Stimulated activated CD4-positive, alpha-beta T cell treated with anti-CD3 and anti-CD28 coated beads, Interleukin-4, amount 100 ng/mL, for 24 hours (primary cell): ENCODE data around the gene REP15.
"Not testable (repeated sequence)": the region's sequence is repeated elsewhere in the genome, so short reads cannot be mapped to it uniquely, and the experiment has no call there.

ENCODE experiments used
- DNase-seq: peaks from one replicate; pipeline ENCODE4 v3.0.0-alpha.2; 2020

Gene REP15, protein sequence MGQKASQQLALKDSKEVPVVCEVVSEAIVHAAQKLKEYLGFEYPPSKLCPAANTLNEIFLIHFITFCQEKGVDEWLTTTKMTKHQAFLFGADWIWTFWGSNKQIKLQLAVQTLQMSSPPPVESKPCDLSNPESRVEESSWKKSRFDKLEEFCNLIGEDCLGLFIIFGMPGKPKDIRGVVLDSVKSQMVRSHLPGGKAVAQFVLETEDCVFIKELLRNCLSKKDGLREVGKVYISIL

DNA sequence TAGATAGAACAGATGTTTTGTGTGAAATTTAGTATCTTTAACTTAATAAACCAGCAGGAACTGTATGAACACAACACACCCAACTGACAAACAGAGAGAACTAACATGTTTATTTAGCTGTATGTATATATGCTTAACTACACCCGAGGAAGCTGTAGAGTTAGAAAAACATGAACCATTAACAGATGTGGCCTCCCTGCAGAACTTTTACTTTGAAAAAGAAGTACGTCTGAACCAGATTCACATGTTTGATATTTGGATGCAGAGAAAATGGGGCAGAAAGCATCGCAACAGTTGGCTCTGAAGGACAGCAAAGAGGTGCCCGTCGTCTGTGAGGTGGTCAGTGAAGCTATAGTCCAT lies at the start of gene REP15:
Gene REP15 (plus strand): TSS at position 155 of the 360 bp plus-strand sequence. CDS start 116 bp downstream, at position 271.
- DNase-seq: no peak

DNA sequence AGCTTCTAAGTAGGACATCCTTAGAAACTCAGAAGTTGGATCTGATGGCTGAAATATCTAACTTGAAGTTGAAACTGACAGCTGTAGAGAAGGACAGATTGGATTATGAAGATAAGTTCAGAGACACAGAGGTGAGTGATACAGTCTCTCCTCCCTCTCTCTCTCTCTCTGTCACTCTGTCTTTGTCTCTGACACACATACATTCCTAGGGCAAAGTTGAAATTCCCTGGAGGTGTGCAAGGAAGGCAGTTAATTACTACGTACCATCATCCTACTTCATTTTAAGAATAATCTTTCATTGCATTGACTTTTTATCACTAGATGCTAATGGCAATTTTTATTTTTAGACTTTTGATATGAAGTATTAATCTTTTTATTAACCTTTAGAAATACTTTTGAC lies 46.2 kb upstream of the REP15 start:
- no peak for DNase-seq

DNA sequence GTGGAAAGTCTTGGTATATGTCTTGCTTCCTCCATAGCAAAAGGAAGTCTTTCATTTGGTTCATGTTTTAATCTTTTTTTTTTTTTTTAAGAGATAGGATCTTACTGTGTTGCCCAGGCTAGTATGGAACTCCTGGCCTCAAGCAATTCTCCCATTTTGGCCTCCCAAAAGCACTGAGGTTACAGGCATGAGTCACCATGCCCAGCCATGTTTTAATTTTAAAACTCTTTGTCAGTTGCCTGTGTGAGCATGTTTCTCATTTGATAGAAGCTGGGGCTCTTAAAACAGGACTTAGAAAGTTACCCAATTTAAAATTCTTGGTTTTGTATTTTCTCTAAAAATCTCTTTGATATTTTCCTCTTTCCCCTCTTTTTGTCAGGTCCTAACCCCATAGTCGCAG lies 45.0 kb upstream of the REP15 start:
- no peak for DNase-seq

DNA sequence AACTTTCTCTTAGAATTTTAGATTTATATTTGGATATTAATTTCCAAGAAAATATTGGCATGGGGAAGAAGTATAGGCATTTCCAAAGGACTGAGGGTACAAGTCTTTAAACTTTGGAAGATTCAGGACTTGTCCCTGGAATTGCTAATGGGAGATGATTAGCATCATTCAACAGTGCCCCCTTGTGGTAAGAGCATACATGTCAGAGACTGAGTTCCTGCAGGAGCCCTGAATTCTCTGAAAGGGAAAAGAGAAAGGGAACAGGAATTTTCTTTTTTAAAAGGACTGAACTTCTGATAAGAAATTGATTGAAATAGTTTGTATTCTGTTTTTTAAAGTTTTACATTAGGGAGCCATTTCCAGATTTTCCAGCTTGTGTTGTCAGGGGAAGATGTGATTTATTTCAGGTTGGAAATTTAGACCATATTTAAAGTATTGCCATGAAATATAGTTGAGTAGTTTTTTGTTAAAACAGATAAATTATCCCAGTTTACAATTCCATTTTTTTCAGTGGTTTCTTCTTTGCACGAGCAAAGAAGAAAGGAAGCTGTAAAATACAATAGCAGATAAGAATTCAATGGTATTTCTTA lies 44.0 kb upstream of the REP15 start:
- DNase-seq: peak; percentile 57

DNA sequence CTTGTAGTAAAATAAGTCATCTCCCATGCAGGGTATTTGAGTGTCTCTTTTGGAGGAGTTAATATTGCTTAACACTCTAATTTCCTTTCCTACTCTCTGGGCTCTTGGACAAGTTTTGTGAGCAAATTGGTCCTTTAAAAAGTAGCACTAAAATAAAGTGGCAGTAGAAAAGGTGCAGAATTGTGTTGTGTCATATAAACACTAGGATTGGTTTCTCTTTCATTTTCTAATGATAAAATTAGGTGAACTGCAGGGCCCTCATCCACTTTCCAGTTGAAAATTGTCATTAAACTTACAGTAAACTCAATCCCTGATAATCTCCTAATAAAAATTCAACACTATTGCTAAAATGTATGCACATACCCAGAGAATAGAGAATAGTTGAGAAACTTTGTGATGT lies 42.6 kb upstream of the REP15 start:
- no peak for DNase-seq

DNA sequence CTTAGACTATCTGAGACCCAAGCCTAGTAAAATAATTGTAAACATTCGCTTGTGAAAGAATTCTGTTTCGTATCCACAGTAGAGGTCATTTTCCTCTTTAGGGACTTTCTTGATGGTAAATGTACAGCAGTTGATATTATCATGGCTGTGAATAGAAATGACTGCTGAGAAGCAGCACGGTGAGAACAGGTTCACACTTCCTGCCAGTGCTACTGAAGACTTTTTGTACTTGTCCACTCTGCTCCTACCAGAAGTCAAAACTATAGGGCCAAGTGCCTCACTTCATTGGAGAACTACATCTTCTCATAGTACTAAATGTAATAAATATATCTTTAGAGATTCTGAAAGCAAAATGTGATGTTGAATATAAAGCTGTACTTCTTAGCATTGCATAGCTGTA lies 40.8 kb upstream of the REP15 start:
- DNase-seq: not testable (repeated sequence)

DNA sequence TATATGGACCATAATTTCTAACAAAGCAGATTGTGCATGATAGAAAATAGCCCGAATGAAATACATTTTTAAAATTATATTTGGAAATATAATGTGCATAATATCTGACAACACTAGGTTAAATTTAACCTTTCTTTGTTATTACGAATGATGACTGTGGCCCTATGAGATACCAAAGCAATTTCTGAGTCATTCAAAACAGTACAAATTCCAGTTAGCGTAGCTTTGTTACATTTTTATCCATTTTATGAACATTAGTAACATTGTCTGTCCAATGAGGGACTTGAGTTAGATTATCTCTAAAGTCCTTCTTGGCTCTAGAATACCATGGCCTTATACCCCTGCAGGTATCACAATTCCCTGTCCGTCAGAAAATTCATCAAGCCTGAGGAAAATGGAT lies 39.0 kb upstream of the REP15 start:
- DNase-seq: no peak

DNA sequence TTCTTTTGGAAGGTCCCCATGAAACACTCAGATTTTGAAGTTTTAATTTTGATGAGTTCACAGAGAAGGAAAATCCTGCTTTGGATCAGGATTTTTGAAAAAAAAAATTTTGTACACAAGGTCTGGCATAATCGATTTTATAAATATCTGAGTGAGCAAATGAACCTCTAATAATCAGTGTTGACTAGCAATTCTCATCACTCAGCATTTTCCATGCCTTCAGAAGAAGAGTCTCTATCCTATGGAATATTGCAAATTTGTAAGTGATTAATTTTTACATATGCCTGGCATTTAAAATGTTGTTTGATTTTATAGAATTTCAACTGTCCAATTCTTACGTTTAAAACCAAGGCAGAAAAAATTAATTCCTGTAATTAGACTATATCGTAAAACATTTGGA lies 30.5 kb upstream of the REP15 start:
- no peak for DNase-seq

DNA sequence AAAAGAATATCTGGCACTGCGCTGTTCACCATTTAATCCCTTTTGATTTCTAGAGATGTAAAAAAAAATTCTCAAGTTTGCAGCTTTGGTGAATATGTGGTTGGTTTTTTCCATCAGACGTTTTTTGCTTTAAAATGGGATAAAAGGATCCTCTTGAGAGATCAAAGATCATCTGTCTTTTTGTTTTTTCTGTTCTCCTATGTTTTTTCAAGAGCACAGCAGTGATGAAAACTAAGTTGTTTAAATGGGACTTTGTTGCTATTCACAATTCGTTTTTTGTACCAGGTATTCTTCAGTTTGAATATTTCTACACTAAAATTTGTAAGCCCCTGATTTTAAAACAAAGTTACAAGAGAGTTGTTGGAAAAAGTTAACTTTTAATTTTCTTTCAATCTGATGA lies 29.7 kb upstream of the REP15 start:
- DNase-seq: no peak

DNA sequence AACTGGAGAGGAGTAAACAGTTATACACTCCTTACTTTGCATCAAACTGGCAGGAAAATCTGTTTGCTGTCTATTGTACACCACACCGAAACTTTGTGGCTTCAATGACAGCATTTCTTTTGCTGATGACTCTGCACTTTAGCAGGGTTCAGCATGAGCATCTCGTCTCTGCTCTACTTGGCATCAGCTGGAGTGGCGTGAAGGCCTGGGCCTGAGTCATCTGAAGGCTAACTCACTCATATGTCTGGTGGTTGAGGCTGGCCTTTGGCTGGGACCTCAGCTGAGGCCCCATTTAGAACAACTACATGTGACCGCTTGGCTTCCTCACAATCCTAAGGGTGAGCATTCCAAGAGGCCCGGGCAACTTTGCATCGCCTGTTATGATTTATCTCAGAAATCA lies 28.7 kb upstream of the REP15 start:
- no peak for DNase-seq

DNA sequence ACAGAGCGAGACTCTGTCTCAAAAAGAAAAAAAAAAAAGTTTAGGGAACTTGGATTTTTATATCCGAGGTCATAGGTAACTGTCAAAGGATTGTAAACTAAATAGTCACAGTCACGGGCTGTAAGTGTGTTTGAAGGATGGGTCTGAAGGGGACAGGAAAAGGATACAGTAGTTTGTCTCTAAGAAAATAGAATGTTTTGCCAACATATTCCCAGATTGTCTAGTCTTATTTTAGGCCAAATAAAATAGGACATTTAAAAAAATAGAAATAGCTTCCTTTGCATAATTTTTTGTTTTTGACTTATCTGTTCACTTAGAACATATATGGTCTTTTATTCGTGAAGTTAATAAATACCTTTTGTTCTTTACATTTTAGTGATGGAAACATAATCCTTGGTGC lies 24.2 kb upstream of the REP15 start:
- no peak for DNase-seq

DNA sequence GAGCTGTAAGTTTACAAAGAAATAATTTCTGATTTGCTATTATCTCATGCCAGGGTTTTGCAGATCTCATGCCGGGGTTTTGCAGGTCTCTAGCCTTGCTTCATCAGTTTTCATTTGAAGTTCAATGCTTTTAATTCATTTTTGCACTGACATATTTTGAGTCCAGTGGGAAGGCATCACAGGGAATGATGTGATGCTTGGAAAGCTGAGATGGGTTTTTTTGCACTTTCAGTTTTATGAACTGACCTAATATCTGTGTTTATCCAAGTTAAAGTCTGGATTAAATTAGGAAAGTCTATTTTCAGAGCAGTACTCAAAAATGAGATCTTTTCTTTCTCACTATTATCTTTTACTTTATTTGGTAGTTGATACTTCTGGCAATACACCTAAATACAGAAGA lies 23.6 kb upstream of the REP15 start:
- DNase-seq: no peak

DNA sequence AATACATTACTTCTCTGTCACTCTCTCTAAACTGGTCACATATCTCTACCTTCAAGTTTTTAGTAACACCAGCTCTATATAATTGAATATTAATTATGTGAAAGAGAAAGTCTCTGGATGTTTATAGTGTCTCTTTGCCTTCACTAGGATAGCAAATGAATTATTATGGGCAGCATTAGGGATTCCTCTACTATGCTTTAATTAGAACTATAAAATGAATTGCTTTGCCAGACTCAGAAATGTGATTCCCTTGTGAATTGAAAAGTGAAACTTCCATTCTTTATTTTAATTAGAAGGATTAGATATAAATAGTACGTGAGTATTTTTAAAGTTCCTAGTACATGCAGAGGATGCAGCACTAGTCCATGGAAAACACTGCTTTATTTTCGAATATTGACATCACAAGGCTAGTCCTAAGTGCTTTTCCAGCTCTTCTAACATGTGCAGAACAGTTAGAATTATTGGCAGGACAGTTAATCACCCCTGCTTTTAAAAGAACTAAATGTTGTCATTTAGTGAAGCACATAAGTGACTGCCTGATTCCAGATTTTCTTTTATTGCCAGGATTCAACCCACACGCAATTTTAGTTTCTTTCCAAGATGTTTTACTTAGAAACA lies 23.0 kb upstream of the REP15 start:
- no peak for DNase-seq

DNA sequence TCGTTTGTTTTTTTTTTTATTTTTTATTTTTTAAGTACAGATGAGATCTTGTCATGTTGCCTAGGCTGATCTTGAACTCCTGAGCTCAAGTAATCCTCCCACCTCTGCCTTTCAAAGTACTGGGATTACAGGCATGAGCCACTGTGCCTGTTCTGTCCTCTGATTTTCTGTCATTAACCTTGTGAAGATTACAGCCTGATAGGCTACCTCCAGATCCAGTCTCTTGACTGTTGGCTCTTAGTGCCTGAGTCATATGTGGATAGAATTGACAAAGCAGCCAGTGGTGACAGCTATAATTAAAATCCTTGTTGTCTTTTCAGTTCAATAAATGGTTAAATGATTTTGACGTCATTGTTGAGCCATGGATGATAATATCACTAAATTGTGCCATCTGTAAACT lies 21.3 kb upstream of the REP15 start:
- no peak for DNase-seq

DNA sequence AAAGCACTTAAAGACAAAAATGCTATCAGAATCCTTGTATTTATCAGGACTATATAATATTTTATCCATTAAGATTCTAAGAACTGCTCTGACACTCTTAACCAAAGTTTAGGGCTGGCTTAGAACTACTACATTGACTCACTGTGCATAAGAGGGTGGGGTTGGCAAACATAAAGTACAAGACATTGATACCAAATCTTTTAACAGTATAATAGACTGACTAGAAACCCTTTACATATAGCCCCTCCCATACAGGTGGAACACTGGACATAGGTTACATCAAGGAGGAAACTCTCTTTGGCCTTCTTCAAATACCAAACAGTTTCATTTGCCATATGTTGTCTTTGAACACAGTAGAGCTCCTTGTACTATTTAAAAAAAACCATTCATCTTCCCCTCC lies 15.6 kb upstream of the REP15 start:
- no peak for DNase-seq

DNA sequence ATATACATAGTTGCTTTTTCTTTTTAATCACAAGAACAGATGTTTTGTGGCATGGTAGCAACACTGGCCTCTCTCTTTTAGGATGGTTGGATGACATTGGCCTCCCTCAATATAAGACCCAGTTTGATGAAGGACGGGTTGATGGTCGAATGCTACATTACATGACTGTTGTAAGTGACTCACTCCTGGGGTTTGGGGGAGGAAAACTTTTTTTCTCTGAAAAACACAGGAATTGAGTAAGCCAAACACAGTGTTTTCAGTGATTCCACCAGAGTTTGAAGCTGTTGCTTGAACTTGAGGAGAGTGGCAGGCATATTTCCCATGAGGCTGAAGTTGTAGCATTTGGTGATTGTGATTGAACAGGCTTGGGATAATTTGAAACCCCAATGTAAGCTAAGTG lies 13.7 kb upstream of the REP15 start:
- DNase-seq: no peak

DNA sequence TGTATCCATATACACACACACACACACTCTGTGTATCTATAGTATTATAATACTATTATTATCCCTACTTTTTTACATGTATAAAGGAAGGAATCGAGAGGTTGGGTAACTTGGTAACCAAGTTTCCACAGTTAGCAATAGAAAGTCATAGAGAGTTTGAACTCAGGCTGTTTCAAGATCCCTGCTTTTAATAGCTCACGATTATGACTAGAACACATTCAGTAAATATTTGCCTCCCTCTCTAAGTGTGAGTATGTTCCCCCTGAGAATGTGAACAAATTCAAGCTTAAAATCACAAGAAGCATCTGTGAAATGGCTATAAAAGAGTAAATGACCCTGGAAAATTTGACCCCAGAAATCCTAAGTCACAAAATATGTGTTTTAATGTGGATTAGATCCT lies 11.0 kb upstream of the REP15 start:
- no peak for DNase-seq

DNA sequence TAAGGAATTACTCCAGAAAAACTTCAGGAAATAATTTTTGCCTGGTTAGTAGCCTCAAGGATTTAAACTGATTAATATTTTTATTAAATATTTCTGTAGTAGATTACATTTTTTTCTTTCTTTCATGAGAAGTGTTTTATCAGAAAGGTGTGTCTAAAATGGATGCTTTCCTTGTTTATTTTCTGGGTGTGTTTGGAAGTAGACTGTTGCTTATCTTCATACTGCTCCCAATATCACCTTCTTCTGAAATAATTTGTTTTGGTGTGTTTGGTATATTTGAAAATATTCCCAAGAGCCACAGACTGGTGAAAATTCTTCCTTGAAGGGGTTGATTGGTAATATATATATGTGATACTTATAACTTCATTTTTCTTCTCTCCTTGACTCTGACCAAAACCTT lies 10.1 kb upstream of the REP15 start:
- no peak for DNase-seq

DNA sequence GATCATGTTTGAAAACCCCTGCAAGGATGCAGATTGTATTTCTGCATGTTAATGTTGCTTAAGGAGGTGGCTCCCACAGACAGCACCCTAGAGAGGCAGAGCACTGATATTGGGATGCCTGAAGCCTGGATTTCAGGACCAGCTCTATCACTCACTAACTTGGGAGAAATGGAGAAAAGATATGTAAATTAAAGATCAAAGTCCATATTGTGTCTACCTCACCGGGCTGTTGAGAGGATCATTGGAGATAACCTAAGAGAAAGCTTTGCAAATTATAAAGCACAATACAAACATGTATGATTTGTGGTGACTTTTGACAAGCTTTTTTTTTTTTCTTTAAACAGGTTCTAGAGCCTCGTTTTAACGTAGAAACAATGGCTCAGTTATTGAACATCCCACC lies 7.6 kb upstream of the REP15 start:
- DNase-seq: no peak

DNA sequence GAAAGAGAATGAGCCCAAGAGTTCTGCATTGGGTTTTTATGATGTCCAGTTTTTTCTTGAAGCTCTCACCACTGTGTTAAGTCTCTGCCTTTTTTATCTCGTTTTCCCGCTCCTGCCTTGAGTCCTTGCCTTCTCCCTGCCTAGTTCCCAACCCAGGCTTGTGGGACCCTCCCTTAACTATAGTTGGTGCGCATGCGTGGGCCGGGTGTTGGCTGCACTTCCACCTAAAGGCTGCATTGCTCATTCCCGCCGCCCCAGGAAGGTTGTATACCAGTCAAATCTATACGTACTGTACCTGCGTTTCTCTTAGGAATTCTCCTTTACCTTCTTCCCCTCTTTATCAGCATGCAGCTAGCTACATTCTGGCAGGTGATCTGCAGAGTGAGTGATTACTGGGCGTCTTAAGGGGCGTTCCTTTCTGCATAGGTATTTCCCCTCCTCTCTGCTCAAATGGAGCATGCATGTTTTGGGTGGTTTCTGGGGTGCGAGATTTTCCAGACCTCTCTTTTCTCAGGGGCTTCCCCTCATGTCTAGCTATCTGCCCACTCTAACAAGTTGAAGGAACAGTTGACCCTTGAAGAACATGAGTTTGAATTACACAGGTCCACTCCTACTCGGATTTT lies 6.6 kb upstream of the REP15 start:
- DNase-seq: no peak

DNA sequence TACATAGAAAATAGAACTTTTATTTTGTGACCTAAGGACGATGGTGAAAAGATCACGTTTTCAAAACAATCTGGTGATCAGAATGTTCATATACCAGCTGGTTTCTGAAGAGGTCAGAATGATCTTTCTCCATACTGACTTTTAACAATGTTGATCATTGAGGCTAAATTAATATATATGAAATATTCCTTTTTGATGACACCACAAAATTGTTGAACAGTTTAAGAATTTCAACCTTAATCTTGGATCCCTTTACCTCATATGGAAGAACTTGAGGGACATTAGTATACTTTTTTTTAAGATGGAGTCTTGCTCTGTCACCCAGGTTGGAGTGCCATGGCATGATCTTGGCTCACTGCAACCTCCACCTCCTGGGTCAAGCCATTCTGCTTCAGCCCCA lies 2.8 kb upstream of the REP15 start:
- no peak for DNase-seq

DNA sequence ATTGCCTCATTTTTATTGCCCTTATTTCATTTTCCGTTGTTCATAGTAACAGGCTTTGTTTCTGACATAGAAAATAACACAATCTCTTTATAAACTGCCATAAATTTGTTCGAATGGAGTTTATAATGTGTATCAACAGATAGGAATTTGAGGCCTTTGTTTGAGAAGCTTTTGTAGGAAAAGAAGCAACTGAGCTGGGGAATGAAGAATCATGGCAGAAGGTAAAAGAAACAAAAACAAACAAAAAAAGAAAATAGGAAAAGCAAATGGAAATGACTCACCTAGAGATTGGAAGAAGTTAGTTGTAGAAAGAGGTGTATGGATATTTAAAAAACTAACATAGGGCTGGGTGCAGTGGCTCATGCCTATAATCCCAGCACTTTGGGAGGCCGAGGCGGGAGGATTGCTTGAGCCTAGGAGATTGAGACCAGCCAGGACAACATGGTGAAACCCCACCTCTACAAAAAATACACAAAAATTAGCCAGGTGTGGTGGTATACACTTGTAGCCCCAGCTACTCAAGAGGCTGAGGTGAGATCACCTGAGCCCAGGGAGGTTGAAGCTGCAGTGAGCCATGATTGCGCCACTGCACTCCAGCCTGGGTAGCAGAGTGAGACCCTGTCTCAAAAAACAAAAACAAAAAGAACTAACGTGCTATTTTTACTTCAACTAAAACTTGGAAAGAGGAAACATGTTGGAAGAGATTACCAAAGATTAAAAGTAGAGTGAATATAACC lies 523 bp upstream of the REP15 start:
- no peak for DNase-seq

DNA sequence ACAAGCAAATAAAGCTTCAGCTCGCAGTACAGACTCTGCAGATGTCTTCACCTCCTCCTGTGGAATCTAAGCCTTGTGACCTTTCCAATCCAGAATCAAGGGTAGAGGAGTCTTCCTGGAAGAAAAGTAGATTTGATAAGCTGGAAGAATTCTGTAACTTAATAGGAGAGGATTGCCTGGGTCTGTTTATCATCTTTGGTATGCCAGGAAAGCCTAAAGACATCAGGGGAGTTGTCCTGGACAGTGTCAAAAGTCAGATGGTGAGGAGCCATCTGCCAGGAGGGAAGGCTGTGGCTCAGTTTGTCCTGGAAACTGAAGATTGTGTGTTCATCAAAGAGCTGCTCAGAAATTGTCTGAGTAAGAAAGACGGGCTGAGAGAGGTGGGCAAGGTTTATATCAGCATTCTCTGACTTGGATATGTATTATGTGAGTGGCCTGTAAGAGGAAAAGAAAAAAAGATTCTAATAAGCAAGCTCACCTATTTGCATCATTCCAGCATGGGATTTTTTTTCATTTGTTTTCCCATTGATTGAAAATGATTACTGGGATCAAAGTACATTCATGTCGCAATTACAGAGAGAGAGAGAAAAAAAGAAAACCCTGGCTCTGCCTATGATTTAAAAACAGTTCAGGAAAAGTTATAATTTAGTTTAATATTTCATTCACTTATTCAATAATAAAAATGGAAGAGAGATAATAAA lies 767 bp downstream of the REP15 start:
- no peak for DNase-seq
